Measurements from ENCODE around the gene SIVA1.
"Not testable (repeated sequence)": the region's sequence is repeated elsewhere in the genome, so short reads cannot be mapped to it uniquely, and the experiment has no call there.

The SIVA1 gene

DNA sequence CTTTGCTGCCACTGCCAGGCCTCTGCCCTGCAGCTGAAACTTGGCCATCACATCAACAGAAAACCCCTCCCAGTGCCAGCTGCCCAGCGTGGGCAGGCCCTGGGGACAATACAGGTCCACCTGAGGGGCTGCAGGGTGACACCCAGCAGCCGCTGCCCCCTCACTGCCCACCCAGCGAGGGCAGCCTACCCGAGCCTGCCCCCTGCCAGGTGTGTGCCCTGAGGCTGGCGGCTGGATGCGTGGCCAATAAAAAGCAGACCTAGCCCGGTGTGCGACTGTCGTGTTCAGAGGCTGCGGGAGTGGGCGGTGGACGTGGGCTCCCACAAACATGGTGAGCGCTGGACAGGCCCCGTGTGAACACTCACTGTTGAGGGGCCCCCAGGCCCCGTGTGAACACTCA lies 33.6 kb upstream of the SIVA1 start:
- DNase-seq (ENCODE audit: low read depth in 2 of 2) = no peak

- DNase-seq (ENCODE audit: low read depth in 2 of 2) = no peak
Observed at GRCh38 chr14:104721505-104722431, 31.2 kb upstream of the SIVA1 start.

DNA sequence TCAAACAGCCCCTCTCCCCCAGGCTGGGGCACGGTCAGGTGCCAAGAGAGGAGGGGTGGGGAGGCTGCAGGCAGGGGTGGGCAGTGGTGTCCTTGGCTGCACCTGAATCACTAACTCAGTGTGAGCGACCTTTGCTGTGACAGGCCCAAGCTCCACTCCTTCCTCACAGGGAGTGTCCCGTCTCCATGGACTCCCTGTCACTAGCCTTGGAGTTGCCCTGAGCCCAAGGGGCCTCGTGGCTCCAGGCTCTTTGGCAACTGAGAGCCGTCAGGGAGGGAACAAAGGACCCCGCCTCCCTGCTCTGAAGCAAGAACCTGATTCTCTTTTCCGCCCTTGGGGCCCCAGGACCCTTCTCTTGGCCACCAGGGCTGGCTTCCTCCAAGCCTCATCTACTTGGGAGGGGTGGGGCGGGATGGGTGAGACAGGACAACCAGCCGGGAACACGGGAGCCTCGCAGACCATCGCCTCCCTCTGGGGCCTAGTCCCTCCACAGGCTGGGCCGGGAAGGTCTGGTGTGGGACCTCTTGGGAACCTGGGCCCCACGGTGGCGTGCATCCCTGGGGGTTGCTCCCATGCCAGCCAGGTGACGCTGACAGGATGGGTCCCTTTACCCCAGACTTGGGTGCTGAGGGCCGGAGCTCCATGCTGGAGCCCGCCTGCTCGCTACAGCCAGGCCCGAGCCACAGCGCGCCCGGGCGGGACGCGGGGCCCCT lies 29.9 kb upstream of the SIVA1 start:
- no peak for DNase-seq (ENCODE audit: low read depth in 2 of 2)

- DNase-seq (ENCODE audit: low read depth in 2 of 2) = peak; percentile 28 to 42
Observed at GRCh38 chr14:104723651-104724406, 29.1 kb upstream of the SIVA1 start, which contains the start of gene ADSS1. Gene ADSS1 (plus strand): TSS chr14:104724229. CDS start chr14:104724271, 42 bp downstream.

DNA sequence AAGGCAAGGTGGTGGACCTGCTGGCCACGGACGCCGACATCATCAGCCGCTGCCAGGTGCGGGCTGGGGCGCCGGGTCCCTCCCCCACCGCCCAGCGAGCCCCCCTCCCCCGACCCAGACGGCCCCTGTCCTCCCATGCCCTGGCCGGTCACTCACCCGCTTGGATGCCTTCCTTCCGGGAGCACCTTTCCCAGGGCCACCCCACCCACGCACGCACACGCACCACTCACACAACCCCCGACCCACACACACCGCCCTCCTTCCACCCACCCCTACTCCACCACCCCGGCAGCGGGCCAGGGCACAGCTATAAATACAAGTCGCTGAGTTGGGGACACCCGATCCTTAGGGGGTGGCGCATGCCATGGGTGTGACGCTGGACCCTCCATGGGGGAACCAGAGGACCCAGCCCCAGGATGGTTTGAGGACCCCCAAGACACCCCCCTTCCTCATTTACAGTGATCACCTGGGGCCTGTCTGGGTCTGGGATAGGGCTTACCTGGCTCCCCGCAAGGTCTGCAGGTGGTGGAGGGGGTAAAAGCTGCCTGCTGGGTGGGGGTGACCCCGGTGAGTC lies 28.5 kb upstream of the SIVA1 start:
- no peak for DNase-seq (ENCODE audit: low read depth in 2 of 2)

DNA sequence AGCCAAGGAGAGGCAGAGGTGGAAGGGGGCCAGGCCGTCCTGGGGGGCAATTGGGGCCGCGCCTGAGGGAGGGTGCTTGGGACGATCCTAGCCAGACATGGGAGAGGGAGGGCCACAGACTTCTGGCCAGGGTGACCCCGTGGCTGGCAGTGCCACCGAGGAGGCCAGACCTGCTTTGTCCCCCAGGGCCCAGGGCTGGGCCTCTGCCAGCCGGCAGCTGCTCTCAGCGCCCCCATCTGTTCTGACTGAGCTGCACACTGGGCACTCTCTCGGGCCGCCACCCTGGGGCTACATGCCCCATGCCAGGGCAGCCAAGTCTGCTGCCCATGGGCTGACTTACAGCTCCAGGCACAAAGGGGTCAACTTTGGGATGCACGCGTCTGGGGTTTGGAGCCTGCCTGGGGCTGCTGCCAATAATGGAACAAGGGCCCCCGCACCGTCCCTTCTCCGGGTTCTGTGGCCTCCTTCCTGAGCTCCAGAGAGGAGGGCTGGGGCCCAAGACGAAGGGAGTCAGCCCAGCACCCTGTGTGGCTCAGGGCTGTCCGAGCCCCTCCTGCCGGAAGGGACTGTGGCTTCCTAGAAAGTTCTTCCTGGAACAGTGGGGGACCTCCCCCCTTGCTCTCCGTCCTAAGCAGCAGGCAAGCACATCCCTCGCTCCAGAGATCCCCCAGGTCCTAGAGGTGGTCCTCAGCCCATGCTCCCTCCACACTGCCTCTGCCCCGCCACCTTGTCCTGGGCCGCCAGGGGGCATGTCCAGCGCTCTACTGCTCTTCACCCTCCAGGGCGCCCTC lies 27.8 kb upstream of the SIVA1 start:
- no peak for DNase-seq (ENCODE audit: low read depth in 2 of 2)

DNA sequence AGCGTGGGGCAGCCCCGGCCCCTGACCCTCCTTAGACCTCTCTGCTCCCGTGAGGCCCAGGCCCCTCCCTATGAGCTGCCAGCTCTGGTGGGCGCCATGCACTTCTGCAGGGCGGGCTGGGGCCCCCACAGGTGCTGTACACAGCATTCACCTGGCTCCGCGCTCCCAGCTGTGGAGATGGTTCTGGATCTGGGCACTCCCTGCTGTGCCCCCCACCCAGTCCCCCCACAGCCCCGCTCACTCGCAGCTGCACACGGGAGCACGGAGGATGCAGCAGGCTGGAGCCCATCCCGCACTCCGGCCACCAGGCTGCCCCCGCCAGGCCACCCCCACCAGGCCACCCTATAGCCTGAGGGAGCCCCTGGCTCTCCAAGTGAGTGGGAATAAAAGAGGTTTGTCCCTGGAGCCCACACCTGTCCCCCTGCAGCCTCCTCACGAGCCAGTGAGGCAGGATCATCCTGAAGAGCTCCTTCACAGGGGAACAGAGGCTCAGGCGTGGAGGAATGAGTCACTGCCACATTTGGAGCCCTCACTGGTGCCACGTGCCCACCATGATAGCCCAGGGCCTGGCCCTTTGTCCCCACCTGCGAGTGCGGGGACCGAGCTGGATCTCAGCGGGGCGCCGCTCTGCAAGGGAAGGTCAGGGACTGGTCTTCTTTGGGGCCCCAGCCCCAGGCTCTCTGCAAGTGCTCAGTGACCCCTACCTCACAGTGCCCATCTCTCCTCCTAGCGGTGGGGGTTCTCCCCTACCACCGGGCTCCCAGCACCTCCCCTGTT lies 27.0 kb upstream of the SIVA1 start:
- no peak for DNase-seq (ENCODE audit: low read depth in 2 of 2)

- no peak for DNase-seq (ENCODE audit: low read depth in 2 of 2)
Observed at GRCh38 chr14:104726600-104727451, 26.1 kb upstream of the SIVA1 start.

DNA sequence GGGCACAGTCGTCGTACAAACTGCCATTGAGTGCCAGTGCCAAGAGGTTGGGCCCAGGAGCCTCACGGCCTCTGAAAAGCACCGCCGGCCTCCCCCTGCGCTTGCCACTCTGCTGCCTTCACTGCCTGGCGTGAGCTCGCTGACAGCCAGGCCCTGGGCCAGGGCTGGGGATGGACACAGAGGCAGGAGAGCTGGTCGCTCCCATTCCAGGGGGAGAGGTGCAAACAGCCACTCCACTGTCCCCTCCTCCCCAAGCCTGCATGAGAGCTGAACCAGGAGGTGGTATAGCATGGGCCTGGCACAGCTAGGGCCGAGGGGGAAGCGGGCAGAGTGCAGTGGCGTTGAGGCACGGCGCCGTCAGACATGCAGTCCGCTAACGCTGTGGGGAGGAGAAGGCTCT lies 24.3 kb upstream of the SIVA1 start:
- DNase-seq (ENCODE audit: low read depth in 2 of 2) = no peak

- not testable (repeated sequence) for DNase-seq (ENCODE audit: low read depth in 2 of 2)
Observed at GRCh38 chr14:104729176-104729834, 23.6 kb upstream of the SIVA1 start.

DNA sequence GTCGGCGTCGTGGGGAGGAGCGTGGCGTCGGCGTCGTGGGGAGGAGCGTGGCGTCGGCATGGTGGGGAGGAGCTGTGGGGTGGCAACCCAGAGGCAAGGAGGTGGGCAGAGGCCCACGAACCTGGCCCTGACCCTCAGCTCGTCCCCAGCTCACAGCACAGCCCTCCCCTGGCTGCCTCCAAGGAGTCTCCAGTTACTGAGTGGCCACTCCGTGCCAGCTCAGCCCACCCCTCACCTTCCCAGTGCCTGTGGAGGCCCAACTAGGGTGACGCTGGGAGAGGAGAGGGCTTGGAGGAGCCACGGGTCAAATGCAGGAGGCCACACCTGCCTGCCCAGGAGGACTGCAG lies 23.1 kb upstream of the SIVA1 start:
- no peak for DNase-seq (ENCODE audit: low read depth in 2 of 2)

GRCh38 chr14:104730487-104730886 lies 22.5 kb upstream of the SIVA1 start:
- DNase-seq (ENCODE audit: low read depth in 2 of 2) = no peak

DNA sequence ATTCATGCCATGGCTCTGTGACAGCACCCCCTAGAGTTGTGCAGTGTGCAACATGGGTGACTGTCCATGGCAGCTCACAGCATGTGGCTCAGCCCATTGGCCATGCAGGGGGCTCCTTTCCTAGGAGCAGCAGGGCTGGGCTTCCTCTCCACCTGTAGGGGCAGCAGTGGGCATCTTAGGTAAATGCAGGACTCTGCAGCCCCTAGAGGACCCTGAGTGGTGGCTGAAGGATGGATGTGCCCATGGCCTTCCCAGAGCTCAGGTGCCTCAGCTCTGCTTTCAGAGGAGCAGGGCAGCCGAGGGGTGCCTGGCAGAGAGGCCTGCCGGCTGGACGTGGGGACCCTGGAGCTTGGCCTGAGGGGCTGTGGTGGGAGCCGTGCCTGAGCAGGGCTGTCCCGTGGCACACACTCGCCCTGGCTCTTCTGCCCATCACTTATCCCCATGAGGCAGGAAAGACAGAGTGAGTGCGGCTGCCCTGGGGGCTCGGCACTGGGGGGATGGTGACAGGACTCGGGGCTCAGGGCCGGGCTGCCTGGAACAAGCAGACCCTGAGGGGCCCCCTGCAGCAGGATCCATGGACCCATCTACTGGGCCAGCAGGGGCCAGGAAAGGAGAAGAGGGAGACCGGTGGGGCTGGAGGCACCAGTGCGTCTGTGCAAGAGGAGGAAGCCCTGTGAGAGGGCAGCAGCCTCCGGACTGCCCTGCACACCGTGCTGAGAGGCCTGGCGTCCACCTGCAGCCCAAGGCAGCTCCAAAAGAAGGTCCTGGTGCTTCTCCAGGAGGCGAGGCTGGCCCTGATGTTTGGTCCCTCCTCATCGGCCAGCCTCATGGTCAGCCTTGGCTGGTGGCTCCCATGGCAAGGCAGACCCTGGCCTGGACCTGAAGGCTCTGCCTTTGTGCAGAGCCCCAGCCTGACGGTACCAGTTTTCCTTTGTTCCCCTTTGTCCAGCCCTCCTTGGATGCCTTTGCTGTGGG lies 21.3 kb upstream of the SIVA1 start:
- DNase-seq (ENCODE audit: low read depth in 2 of 2) = no peak

DNA sequence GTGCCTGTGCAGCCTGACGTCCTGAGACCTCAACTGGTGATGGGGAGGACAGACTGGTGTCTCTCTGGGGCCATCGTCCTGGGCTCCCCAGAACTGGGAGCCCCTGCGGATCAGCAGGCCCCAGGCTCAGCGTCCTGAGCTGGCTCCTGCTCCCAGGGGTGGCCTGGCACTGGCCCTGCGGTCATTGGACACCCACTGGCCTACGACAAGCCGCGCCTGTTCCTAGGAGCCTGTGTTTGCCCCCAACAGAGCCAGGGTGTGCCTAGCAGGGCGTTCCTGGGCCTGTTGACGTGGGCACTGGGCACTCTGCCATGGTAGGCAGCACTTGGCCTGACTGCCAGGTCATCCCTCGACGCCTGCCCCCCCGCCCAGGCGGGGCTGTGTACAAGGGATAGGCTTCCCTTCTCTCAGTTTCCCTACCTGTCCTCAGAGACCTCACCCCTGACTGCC lies 20.6 kb upstream of the SIVA1 start:
- DNase-seq (ENCODE audit: low read depth in 2 of 2) = no peak

DNA sequence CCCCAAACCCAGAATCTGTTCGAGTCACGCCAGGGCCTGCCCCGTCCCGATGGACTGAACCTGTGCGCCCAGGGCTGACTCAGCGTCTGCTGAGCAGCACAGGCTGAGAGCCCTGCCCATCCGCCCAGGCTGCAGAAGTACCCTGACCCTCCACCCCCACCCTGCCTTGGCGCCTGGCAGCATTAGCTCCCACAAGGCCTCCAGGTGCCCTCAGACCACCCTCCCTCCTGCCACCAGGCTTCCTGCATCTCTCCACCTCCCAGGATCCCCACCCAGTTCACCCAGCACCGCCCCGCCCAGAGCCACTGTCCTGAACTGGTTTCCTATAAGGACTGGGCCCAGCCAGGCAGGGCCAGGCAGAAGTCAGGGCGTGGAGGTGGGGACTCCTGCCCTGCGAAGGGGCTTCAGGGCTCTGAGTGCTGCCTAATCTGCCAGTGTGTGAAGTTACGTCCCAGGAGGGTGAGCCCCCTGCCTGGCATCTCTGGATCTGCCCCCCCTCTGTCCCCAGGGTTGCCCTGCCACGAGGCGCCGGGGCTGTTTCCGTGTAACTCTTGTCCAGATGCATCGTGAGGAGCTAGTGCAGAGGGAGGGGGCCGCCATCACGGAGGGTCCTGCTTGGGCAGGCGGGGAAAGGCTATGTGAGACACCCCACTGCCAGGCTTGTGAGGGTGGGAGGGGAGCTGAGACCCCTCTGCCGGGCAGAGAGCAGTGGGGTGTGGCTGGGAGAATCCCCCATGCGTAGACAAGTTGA lies 19.8 kb upstream of the SIVA1 start:
- DNase-seq (ENCODE audit: low read depth in 2 of 2) = no peak

- no peak for DNase-seq (ENCODE audit: low read depth in 2 of 2)
Observed at GRCh38 chr14:104734051-104734587, 18.8 kb upstream of the SIVA1 start.

- DNase-seq (ENCODE audit: low read depth in 2 of 2) = no peak
Observed at GRCh38 chr14:104734601-104734990, 18.4 kb upstream of the SIVA1 start.

Measured in activated CD4-positive, alpha-beta T cell treated with anti-CD3 and anti-CD28 coated beads for 24 hours (primary cell).